Measurements from ENCODE around the gene TSPOAP1. TPM values are rescaled to one million over a fixed set of nuclear protein-coding genes. Genes with fewer than 3 reads are reported as not detected.

Gene TSPOAP1
- total and polyA plus RNA-seq, 10 of the 15 experiments (the other 5 are each of a cell fraction or from before 2014, with no cell fraction given) = 0.58 to 16.4 (median 4.2) TPM; not detected in 1

DNA sequence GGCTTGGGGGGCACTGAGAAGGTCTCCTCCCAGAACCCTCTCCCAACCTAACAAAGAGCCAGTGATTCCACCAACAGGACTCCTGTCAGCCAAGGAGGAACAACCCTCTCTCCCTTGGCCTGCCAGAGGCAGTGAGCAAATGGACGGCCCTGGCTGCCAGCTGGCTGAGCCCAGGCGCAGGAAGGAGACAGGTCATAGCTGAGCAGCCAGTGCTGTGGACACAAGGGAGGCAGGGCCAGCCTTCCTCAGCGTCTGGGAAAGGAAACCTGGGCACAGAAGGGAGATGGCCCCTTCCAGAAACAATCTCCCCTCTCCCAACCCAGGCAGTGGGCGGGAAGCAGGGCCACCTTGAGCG lies 50.0 kb downstream of the TSPOAP1 start:
- ChIA-PET POLR2A (no interaction called here), SMC1A (ENCODE audit: uncharacterized antibody, unreplicated experiment) (no interaction called here), RAD21 (ENCODE audit: unreplicated experiment) (no interaction called here), CTCF (no interaction called here)
- ATAC-seq (no peak), DNase-seq (ENCODE audit: low read depth, low spot score) (no peak), FAIRE-seq (no peak)
- TF ChIP-seq BCL11A (IDR thresholded peaks at IDR 0.05; ENCODE audit: low read depth, low read length) (no peak), PAX5 (IDR thresholded peaks at IDR 0.05; ENCODE audit: borderline replicate concordance, low read depth, low read length) (no peak), ZSCAN29 (IDR thresholded peaks at IDR 0.05) (no peak), PML (IDR thresholded peaks at IDR 0.05; ENCODE audit: low read length) (no peak), IKZF2 (IDR thresholded peaks at IDR 0.05) (no peak), MEF2A (IDR thresholded peaks at IDR 0.05; ENCODE audit: insufficient read depth, low read depth, low read length) (no peak), NFIC (IDR thresholded peaks at IDR 0.05; ENCODE audit: low read depth, low read length) (no peak), FOXK2 (IDR thresholded peaks at IDR 0.05) (no peak), CHD2 (IDR thresholded peaks at IDR 0.05; ENCODE audit: borderline replicate concordance, low read depth, low read length) (no peak), STAT1 (conservative IDR thresholded peaks at IDR 0.05) (no peak), RFX5 (IDR thresholded peaks at IDR 0.05; ENCODE audit: low read depth, low read length) (no peak), SREBF2 (IDR thresholded peaks at IDR 0.05; ENCODE audit: low read length) (no peak), HCFC1 (IDR thresholded peaks at IDR 0.05; ENCODE audit: low read length) (no peak), SPI1 (IDR thresholded peaks at IDR 0.05; ENCODE audit: borderline replicate concordance, insufficient read depth, low read depth, low read length) (no peak)
- TF ChIP-seq, protein P1, sequence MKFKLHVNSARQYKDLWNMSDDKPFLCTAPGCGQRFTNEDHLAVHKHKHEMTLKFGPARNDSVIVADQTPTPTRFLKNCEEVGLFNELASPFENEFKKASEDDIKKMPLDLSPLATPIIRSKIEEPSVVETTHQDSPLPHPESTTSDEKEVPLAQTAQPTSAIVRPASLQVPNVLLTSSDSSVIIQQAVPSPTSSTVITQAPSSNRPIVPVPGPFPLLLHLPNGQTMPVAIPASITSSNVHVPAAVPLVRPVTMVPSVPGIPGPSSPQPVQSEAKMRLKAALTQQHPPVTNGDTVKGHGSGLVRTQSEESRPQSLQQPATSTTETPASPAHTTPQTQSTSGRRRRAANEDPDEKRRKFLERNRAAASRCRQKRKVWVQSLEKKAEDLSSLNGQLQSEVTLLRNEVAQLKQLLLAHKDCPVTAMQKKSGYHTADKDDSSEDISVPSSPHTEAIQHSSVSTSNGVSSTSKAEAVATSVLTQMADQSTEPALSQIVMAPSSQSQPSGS (IDR thresholded peaks at IDR 0.05; ENCODE audit: low read length) = no peak
- TF ChIP-seq, protein P2, sequence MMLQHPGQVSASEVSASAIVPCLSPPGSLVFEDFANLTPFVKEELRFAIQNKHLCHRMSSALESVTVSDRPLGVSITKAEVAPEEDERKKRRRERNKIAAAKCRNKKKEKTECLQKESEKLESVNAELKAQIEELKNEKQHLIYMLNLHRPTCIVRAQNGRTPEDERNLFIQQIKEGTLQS (IDR thresholded peaks at IDR 0.05; ENCODE audit: borderline replicate concordance, extremely low read depth, low read depth, low read length) = no peak
- TF ChIP-seq, protein P3, sequence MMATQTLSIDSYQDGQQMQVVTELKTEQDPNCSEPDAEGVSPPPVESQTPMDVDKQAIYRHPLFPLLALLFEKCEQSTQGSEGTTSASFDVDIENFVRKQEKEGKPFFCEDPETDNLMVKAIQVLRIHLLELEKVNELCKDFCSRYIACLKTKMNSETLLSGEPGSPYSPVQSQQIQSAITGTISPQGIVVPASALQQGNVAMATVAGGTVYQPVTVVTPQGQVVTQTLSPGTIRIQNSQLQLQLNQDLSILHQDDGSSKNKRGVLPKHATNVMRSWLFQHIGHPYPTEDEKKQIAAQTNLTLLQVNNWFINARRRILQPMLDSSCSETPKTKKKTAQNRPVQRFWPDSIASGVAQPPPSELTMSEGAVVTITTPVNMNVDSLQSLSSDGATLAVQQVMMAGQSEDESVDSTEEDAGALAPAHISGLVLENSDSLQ (IDR thresholded peaks at IDR 0.05) = no peak
- H3K4me2 ChIP-seq (ENCODE audit: control insufficient read depth, insufficient read depth) = no peak overlapping the region
- H3K4me1 ChIP-seq (ENCODE audit: control insufficient read depth, insufficient read depth, low read length) = no peaks in the 10 kb centered on the region; the same call in 1 of the 2 replicates
- no peaks in the 10 kb centered on the region for H3K79me2 ChIP-seq (ENCODE audit: control insufficient read depth, insufficient read depth, low read length)
- in situ Hi-C loops (cut with MboI) (no loop called here), intact Hi-C loops (cut with micrococcal nuclease; ENCODE audit: unreplicated experiment) (no loop called here)
- no peaks in the 10 kb centered on the region for H3K9me3 ChIP-seq (replicated peaks; ENCODE audit: control insufficient read depth, insufficient read depth, low read length)
- BruUV-seq (replicated peaks) = no TSS peak
- no peak overlapping the region for H3K4me3 ChIP-seq
- no peak overlapping the region for H3K27ac ChIP-seq (ENCODE audit: control insufficient read depth, insufficient read depth)
- 32% methylated on average over 5 of the region's 5 CpGs for WGBS (ENCODE audit: insufficient coverage, insufficient replicate concordance, low lambda C conversion rate, missing lambda C conversion rate)
- no peaks in the 10 kb centered on the region for H4K20me1 ChIP-seq (ENCODE audit: control insufficient read depth, insufficient read depth)
- no peak overlapping the region for H3K9ac ChIP-seq (ENCODE audit: control insufficient read depth, insufficient read depth, low read length)
- H2AFZ ChIP-seq (ENCODE audit: control insufficient read depth, low read depth, low read length) = no peak overlapping the region
- no peaks in the 10 kb centered on the region; a peak in 1 of 4 replicates for H3K27me3 ChIP-seq (replicated peaks in 1 of 2; ENCODE audit: control insufficient read depth in 2 of 2, insufficient read depth in 2 of 2, low read length in 1 of 2)
- H3K36me3 ChIP-seq (ENCODE audit: control insufficient read depth in 2 of 2, insufficient read depth in 2 of 2, low read length in 1 of 2) = no peaks in the 10 kb centered on the region

Data from GM12878 (cell line).